HepG2 (cell line): ENCODE results near the gene MMP7. TPM values are rescaled to one million over a fixed set of nuclear protein-coding genes. Genes with fewer than 3 reads are reported as not detected.

Experiments
- ATAC-seq: fragments of 200-7000 bp; cut with Tn5 transposase; 3 replicates; pipeline ENCODE4 v1.9.1; 2020; ENCODE audit warnings: mild to moderate bottlenecking, moderate library complexity
- BruUV-seq: library from RNA; stranded (reverse); fragments of 400-500 nt; replicated peaks from 2 replicates; lab custom pipeline; 2021; lab: Mats Ljungman, UMichigan
- CTCF ChIA-PET: fragments of 300-600 bp; formaldehyde crosslinking; extraction: SDS; loops from one replicate; lab custom pipeline; 2021; ENCODE audit warnings: low total read pairs, inconsistent platforms, low intra/inter-chr PET ratio; lab: Yijun Ruan, JAX
- POLR2A ChIA-PET: fragments of 350-600 bp; sonication (Branson Sonifier 250); formaldehyde crosslinking; loops from one replicate; lab custom pipeline; 2020; ENCODE audit warnings: antibody characterized with exemption, inconsistent platforms; lab: Yijun Ruan, JAX
- DNase-seq: peaks from one replicate; pipeline ENCODE4 v3.0.0-alpha.2; 2015; ENCODE audit warnings: low spot score
- FAIRE-seq: peaks from 3 replicates; lab custom pipeline; 2011; peaks lifted over from hg19 to GRCh38; lab: Jason Lieb, UNC
- H2AFZ ChIP-seq: one replicate; pipeline ENCODE4 v1.6.1; 2011; ENCODE audit warnings: low read length, inconsistent platforms
- H3K27ac ChIP-seq: fragments of 300-600 bp; 3 replicates; pipeline ENCODE4 v1.8.0; 2011; ENCODE audit warnings: mixed run types, mild to moderate bottlenecking, mixed read lengths, low read length, inconsistent platforms; ENCODE audit not compliant: insufficient read depth; ENCODE audit errors: extremely low read length
- H3K27me3 ChIP-seq, 2 experiments: fragments of 200-600 bp in 1 of 2; 2 replicates in 1 of 2; 3 replicates in 1 of 2; pipeline versions ENCODE4 v1.6.0 to v1.8.0; 2011; ENCODE audit warnings: low read length in 2 of 2, mild to moderate bottlenecking in 2 of 2, moderate library complexity in 2 of 2, inconsistent platforms in 1 of 2; ENCODE audit not compliant: insufficient read depth in 2 of 2, control insufficient read depth in 1 of 2
- H3K36me3 ChIP-seq, 2 experiments: fragments of 200-600 bp in 1 of 2; replicated peaks in 1 of 2; 2 replicates in 1 of 2; 3 replicates in 1 of 2; pipeline versions ENCODE4 v1.5.1 to v1.8.0; 2011; ENCODE audit warnings: low read length in 2 of 2, inconsistent platforms in 1 of 2; ENCODE audit not compliant: insufficient read depth in 2 of 2, control insufficient read depth in 1 of 2
- H3K4me1 ChIP-seq: 2 replicates; pipeline ENCODE4 v1.5.1; 2012; ENCODE audit warnings: low read length, inconsistent platforms; ENCODE audit not compliant: insufficient read depth
- H3K4me2 ChIP-seq: 2 replicates; pipeline ENCODE4 v1.6.0; 2011; ENCODE audit warnings: low read depth, low read length, inconsistent platforms
- H3K4me3 ChIP-seq, 3 experiments: fragments of 200-600 bp in 1 of 3; sonication (generic), shearing (Covaris generic) in 1 of 3; replicated peaks in 1 of 3; 2 replicates each; pipeline ENCODE4 v1.5.1; 2011 to 2016; ENCODE audit warnings: low read length in 3 of 3, inconsistent platforms in 2 of 3, low read depth in 2 of 3, mild to moderate bottlenecking in 2 of 3, control low read depth in 1 of 3, mixed read lengths in 1 of 3; ENCODE audit not compliant: insufficient read depth in 1 of 3
- H3K79me2 ChIP-seq: one replicate; pipeline ENCODE4 v1.6.1; 2011; ENCODE audit warnings: low read length, inconsistent platforms; ENCODE audit not compliant: insufficient read depth
- H3K9ac ChIP-seq: 2 replicates; pipeline ENCODE4 v1.6.0; 2011; ENCODE audit warnings: mild to moderate bottlenecking, low read depth, low read length, inconsistent platforms; ENCODE audit not compliant: insufficient read depth
- H3K9me3 ChIP-seq: 2 replicates; pipeline ENCODE4 v1.5.1; 2012; ENCODE audit warnings: mild to moderate bottlenecking, low read length
- H4K20me1 ChIP-seq: 2 replicates; pipeline ENCODE4 v1.6.0; 2011; ENCODE audit warnings: inconsistent platforms, mild to moderate bottlenecking, low read length, moderate library complexity; ENCODE audit not compliant: insufficient read depth
- NR2C2 ChIP-seq: sonication (generic); formaldehyde crosslinking; IDR thresholded peaks from 2 replicates; pipeline ENCODE4 v1.4.0; 2020; ENCODE audit warnings: missing genetic modification reagents, mild to moderate bottlenecking, moderate library complexity, borderline replicate concordance
- ZNF382 ChIP-seq: sonication (generic); formaldehyde crosslinking; IDR thresholded peaks from 2 replicates; pipeline ENCODE4 v1.5.0; 2020; ENCODE audit warnings: missing genetic modification reagents, mild to moderate bottlenecking, borderline replicate concordance
- WGBS: methylation state at CpG from one replicate; pipeline ENCODE4 v1.1.6; 2017; ENCODE audit warnings: low lambda C conversion rate; 5-methylcytosine and 5-hydroxymethylcytosine counted together
- in situ Hi-C: cut with HindIII; loops from 2 replicates; pipeline ENCODE4 v1.10.0; 2017; ENCODE audit warnings: low pct_unique_long_range_greater_than_20kb; ENCODE audit not compliant: extremely low pct_ligation_motif_present
- intact Hi-C: fragments of 100-400 bp; cut with micrococcal nuclease; formaldehyde crosslinking; loops from one replicate; pipeline ENCODE4 v1.10.0; 2022; ENCODE audit not compliant: unreplicated experiment
- polyA plus RNA-seq, 8 experiments: library from polyadenylated mRNA; depleted of rRNA in 3 of 8; stranded (reverse) in 7 of 8; unstranded in 1 of 8; fragments of >200 nt; fragmentation: Illumina TruSeq in 4 of 8; extraction: Trizol in 4 of 8; gene quantifications; 2 replicates each; pipeline versions ENCODE4 v1.2.1 to v1.2.3, GENCODE V29; 2011 to 2016; ENCODE audit warnings: low read depth in 4 of 8, missing spikeins in 1 of 8, mixed read lengths in 1 of 8; ENCODE audit not compliant: insufficient read depth in 1 of 8
- total RNA-seq, 5 experiments: library from RNA; depleted of rRNA; stranded (reverse); fragments of >200 nt; fragmentation: Illumina TruSeq; extraction: Trizol; gene quantifications; 2 replicates each; pipeline ENCODE4 v1.2.3, GENCODE V29; 2016; ENCODE audit warnings: low read depth in 1 of 5
- TF ChIP-seq, protein P1 (sequence below): sonication (generic); formaldehyde crosslinking; IDR thresholded peaks from 2 replicates; pipeline ENCODE4 v1.5.0; 2020; ENCODE audit warnings: mild to moderate bottlenecking, missing genetic modification reagents, borderline replicate concordance

Gene MMP7
- total and polyA plus RNA-seq, 2 of the 13 experiments (the other 11 are each of a cell fraction or from before 2014, with no cell fraction given): 0.17 TPM; not detected in 1

DNA sequence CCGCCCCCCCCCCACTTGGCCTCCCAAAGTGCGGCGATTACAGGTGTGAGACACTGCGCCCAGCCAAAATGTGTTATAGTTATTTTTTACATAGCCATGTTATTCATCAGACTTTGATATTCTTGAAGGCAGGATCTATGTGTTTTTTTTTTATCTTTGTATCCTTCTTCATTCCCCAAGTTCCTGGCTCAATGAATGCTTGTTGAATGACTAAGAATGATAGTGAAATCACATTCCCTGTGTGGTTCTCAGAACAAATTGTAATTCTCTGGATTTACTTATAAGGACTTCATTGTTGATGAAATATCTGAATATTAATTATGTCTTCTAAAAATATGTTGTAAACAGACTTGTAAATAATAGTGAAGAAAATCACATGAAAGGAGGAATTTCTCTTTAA is 33.5 kb downstream of the MMP7 start:
- ATAC-seq: no peak
- H3K79me2 ChIP-seq: peaks cover 4% of the 10 kb centered on the region
- BruUV-seq: no TSS peak

More for the DNA sequence above, 33.5 kb downstream of the MMP7 start:
- DNase-seq (no peak), FAIRE-seq (no peak)
- POLR2A ChIA-PET: no interaction called here
- H3K4me2 ChIP-seq: no peak overlapping the region
- no peak overlapping the region for H2AFZ ChIP-seq
- intact Hi-C loops (no loop called here), in situ Hi-C loops (loop anchor here (5.0 to 10.0 kb wide), 3 partner anchors 110 to 152 kb away; partner anchors contain the start of gene BIRC2)
- no peaks in the 10 kb centered on the region for H3K27me3 ChIP-seq
- 93% methylated on average over 4 of the region's 4 CpGs for WGBS
- H4K20me1 ChIP-seq: no peaks in the 10 kb centered on the region
- TF ChIP-seq, protein P1, sequence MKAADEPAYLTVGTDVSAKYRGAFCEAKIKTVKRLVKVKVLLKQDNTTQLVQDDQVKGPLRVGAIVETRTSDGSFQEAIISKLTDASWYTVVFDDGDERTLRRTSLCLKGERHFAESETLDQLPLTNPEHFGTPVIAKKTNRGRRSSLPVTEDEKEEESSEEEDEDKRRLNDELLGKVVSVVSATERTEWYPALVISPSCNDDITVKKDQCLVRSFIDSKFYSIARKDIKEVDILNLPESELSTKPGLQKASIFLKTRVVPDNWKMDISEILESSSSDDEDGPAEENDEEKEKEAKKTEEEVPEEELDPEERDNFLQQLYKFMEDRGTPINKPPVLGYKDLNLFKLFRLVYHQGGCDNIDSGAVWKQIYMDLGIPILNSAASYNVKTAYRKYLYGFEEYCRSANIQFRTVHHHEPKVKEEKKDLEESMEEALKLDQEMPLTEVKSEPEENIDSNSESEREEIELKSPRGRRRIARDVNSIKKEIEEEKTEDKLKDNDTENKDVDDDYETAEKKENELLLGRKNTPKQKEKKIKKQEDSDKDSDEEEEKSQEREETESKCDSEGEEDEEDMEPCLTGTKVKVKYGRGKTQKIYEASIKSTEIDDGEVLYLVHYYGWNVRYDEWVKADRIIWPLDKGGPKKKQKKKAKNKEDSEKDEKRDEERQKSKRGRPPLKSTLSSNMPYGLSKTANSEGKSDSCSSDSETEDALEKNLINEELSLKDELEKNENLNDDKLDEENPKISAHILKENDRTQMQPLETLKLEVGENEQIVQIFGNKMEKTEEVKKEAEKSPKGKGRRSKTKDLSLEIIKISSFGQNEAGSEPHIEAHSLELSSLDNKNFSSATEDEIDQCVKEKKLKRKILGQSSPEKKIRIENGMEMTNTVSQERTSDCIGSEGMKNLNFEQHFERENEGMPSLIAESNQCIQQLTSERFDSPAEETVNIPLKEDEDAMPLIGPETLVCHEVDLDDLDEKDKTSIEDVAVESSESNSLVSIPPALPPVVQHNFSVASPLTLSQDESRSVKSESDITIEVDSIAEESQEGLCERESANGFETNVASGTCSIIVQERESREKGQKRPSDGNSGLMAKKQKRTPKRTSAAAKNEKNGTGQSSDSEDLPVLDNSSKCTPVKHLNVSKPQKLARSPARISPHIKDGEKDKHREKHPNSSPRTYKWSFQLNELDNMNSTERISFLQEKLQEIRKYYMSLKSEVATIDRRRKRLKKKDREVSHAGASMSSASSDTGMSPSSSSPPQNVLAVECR (CRISPR knock-in tag): no peak
- TF ChIP-seq NR2C2 (CRISPR knock-in tag) (no peak), ZNF382 (CRISPR knock-in tag) (no peak)
- H3K4me1 ChIP-seq: peaks cover 43% of the 10 kb centered on the region
- no peak overlapping the region for H3K9ac ChIP-seq
- no peak overlapping the region for H3K27ac ChIP-seq
- CTCF ChIA-PET: no interaction called here
- H3K36me3 ChIP-seq: no peaks in the 10 kb centered on the region
- H3K4me3 ChIP-seq: no peak overlapping the region
- H3K9me3 ChIP-seq: no peaks in the 10 kb centered on the region
